ENCODE measurements around the gene FN1.

The FN1 gene

GRCh38 chr2:215430528-215431187, 5.2 kb downstream of the FN1 start:
- peak overlapping the region; percentile 90 for H3K4me3 ChIP-seq (replicated peaks; ENCODE audit: low read depth, low read length)
- TF ChIP-seq CTCF (IDR thresholded peaks at IDR 0.05; ENCODE audit: low read length, missing control alignments): no peak
- peak; percentile 78 for DNase-seq (ENCODE audit: low read depth)

- TF ChIP-seq CTCF (IDR thresholded peaks at IDR 0.05; ENCODE audit: low read length, missing control alignments): no peak
- H3K4me3 ChIP-seq (replicated peaks; ENCODE audit: low read depth, low read length): peak overlapping the region; percentile 90
- DNase-seq (ENCODE audit: low read depth): no peak
Measured at GRCh38 chr2:215429424-215429823, 6.4 kb downstream of the FN1 start.

- peak overlapping the region; percentile 90 for H3K4me3 ChIP-seq (replicated peaks; ENCODE audit: low read depth, low read length)
- TF ChIP-seq CTCF (IDR thresholded peaks at IDR 0.05; ENCODE audit: low read length, missing control alignments): no peak
- peak; percentile 53 for DNase-seq (ENCODE audit: low read depth)
Measured at GRCh38 chr2:215428060-215428910, 7.6 kb downstream of the FN1 start.

GRCh38 chr2:215427585-215427984, 8.3 kb downstream of the FN1 start:
- H3K4me3 ChIP-seq (replicated peaks; ENCODE audit: low read depth, low read length): peak overlapping the region; percentile 90
- DNase-seq (ENCODE audit: low read depth): peak; percentile 39
- no peak for TF ChIP-seq CTCF (IDR thresholded peaks at IDR 0.05; ENCODE audit: low read length, missing control alignments)

GRCh38 chr2:215425021-215425782, 10.7 kb downstream of the FN1 start:
- no peak for TF ChIP-seq CTCF (IDR thresholded peaks at IDR 0.05; ENCODE audit: low read length, missing control alignments)
- DNase-seq (ENCODE audit: low read depth): peak; percentile 74
- H3K4me3 ChIP-seq (replicated peaks; ENCODE audit: low read depth, low read length): peak overlapping the region; percentile 15

- peak; percentile 63 for DNase-seq (ENCODE audit: low read depth)
- no peak for TF ChIP-seq CTCF (IDR thresholded peaks at IDR 0.05; ENCODE audit: low read length, missing control alignments)
Measured at GRCh38 chr2:215423928-215424540, 11.8 kb downstream of the FN1 start.

More at GRCh38 chr2:215423928-215424540, 11.8 kb downstream of the FN1 start:
- peak overlapping the region; percentile 21 for H3K4me3 ChIP-seq (replicated peaks; ENCODE audit: low read depth, low read length)
